Frontal cortex (tissue), 4 donors: ENCODE measurements around the gene SH3BP5. TPM values are rescaled to one million over a fixed set of nuclear protein-coding genes. Genes with fewer than 3 reads are reported as not detected.
A peak's percentile ranks its signal among the peaks of the same experiment; 100 is the strongest.

Source experiments
- DNase-seq, 2 donors: peaks; one replicate each; pipeline ENCODE4 v3.0.0; 2012; ENCODE audit warnings: low spot score in 2 of 2
- FAIRE-seq: peaks from 2 replicates; lab custom pipeline; 2012; peaks lifted over from hg19 to GRCh38; lab: Jason Lieb, UNC
- total RNA-seq: library from RNA; depleted of rRNA; stranded (reverse); fragments of >200 nt; gene quantifications from one replicate; pipeline ENCODE4 v1.2.3, GENCODE V29; 2014
- donor health status: control.
- donor health status: control.
- donor health status: control.

Gene SH3BP5
- total RNA-seq, 1 donor from 2014 or later, result 67.7 TPM

GRCh38 chr3:15305359-15305844 lies 27.0 kb downstream of the SH3BP5 start:
- no peak for FAIRE-seq
- DNase-seq, result no peak

GRCh38 chr3:15303728-15304127 lies 28.7 kb downstream of the SH3BP5 start:
- FAIRE-seq (no peak), DNase-seq (no peak)

GRCh38 chr3:15303216-15303615 lies 29.2 kb downstream of the SH3BP5 start:
- FAIRE-seq, result no peak
- DNase-seq, result no peak

GRCh38 chr3:15301761-15302160 lies 30.6 kb downstream of the SH3BP5 start:
- FAIRE-seq (no peak), DNase-seq (no peak)

GRCh38 chr3:15300323-15301078 lies 31.9 kb downstream of the SH3BP5 start:
- no peak for FAIRE-seq
- peak in 1 of 2 donors; percentile 46 for DNase-seq

GRCh38 chr3:15299036-15299435 lies 33.4 kb downstream of the SH3BP5 start:
- FAIRE-seq (no peak), DNase-seq (no peak)

- FAIRE-seq, result no peak
- DNase-seq, result no peak
Measured at GRCh38 chr3:15298504-15298903, 33.9 kb downstream of the SH3BP5 start.

GRCh38 chr3:15297608-15298350 lies 34.6 kb downstream of the SH3BP5 start:
- DNase-seq (no peak), FAIRE-seq (no peak)

- DNase-seq (no peak), FAIRE-seq (no peak)
Measured at GRCh38 chr3:15295506-15295905, 36.9 kb downstream of the SH3BP5 start.

- no peak for DNase-seq
- FAIRE-seq, result no peak
Measured at GRCh38 chr3:15294929-15295328, 37.5 kb downstream of the SH3BP5 start.

GRCh38 chr3:15292765-15293522 lies 39.4 kb downstream of the SH3BP5 start:
- FAIRE-seq, result no peak

GRCh38 chr3:15291589-15292541 lies 40.5 kb downstream of the SH3BP5 start:
- FAIRE-seq, result no peak
- no peak for DNase-seq

More at GRCh38 chr3:15292765-15293522, 39.4 kb downstream of the SH3BP5 start:
- DNase-seq, result no peak

GRCh38 chr3:15290736-15291135 lies 41.6 kb downstream of the SH3BP5 start:
- DNase-seq, result no peak

GRCh38 chr3:15289661-15290060 lies 42.7 kb downstream of the SH3BP5 start:
- no peak for FAIRE-seq
- DNase-seq, result no peak

More at GRCh38 chr3:15290736-15291135, 41.6 kb downstream of the SH3BP5 start:
- FAIRE-seq, result no peak

GRCh38 chr3:15288331-15289035 lies 43.9 kb downstream of the SH3BP5 start:
- FAIRE-seq (no peak), DNase-seq (no peak)

- no peak for FAIRE-seq
- DNase-seq, result no peak
Measured at GRCh38 chr3:15287565-15288330, 44.6 kb downstream of the SH3BP5 start.

- FAIRE-seq (no peak), DNase-seq (no peak)
Measured at GRCh38 chr3:15286022-15286421, 46.4 kb downstream of the SH3BP5 start.
